ENCODE results near the gene DUS1L.

Gene DUS1L

GRCh38 chr17:82059272-82060000 lies 6.2 kb downstream of the DUS1L start:
- Histone ChIP-seq H3K9me3 (ENCODE audit: control insufficient read depth, low read length) (no peaks in the 10 kb centered on the region), H3K36me3 (ENCODE audit: control insufficient read depth, insufficient read depth, low read length) (peaks cover 80% of the 10 kb centered on the region), H3K4me1 (ENCODE audit: control insufficient read depth, insufficient read depth, low read length, poor library complexity, severe bottlenecking) (peaks cover 4% of the 10 kb centered on the region), H3K27ac (ENCODE audit: insufficient read depth, low read length, poor library complexity, severe bottlenecking) (no peak overlapping the region), H3K27me3 (replicated peaks; ENCODE audit: control insufficient read depth, insufficient read depth, low read length, poor library complexity, severe bottlenecking) (no peaks in the 10 kb centered on the region), H3K4me3 (ENCODE audit: insufficient read depth, low read depth, low read length, poor library complexity, severe bottlenecking) (no peak overlapping the region)
- DNase-seq, result no peak

- H3K4me3 ChIP-seq (ENCODE audit: insufficient read depth, low read depth, low read length, poor library complexity, severe bottlenecking), result no peak overlapping the region
- H3K27ac ChIP-seq (ENCODE audit: insufficient read depth, low read length, poor library complexity, severe bottlenecking), result no peak overlapping the region
- no peak for DNase-seq
- no peaks in the 10 kb centered on the region for H3K9me3 ChIP-seq (ENCODE audit: control insufficient read depth, low read length)
- H3K27me3 ChIP-seq (replicated peaks; ENCODE audit: control insufficient read depth, insufficient read depth, low read length, poor library complexity, severe bottlenecking), result no peaks in the 10 kb centered on the region
- H3K36me3 ChIP-seq (ENCODE audit: control insufficient read depth, insufficient read depth, low read length), result peaks cover 86% of the 10 kb centered on the region
- no peaks in the 10 kb centered on the region for H3K4me1 ChIP-seq (ENCODE audit: control insufficient read depth, insufficient read depth, low read length, poor library complexity, severe bottlenecking)
Observed at GRCh38 chr17:82058855-82059249, 6.8 kb downstream of the DUS1L start.

- peaks cover 89% of the 10 kb centered on the region for H3K36me3 ChIP-seq (ENCODE audit: control insufficient read depth, insufficient read depth, low read length)
- no peak for DNase-seq
- no peak overlapping the region for H3K27ac ChIP-seq (ENCODE audit: insufficient read depth, low read length, poor library complexity, severe bottlenecking)
Observed at GRCh38 chr17:82058230-82058854, 7.3 kb downstream of the DUS1L start.

GRCh38 chr17:82056729-82057621 lies 8.6 kb downstream of the DUS1L start:
- Histone ChIP-seq H3K4me3 (ENCODE audit: insufficient read depth, low read depth, low read length, poor library complexity, severe bottlenecking) (no peak overlapping the region), H3K27me3 (replicated peaks; ENCODE audit: control insufficient read depth, insufficient read depth, low read length, poor library complexity, severe bottlenecking) (no peaks in the 10 kb centered on the region), H3K36me3 (ENCODE audit: control insufficient read depth, insufficient read depth, low read length) (peaks cover 77% of the 10 kb centered on the region), H3K27ac (ENCODE audit: insufficient read depth, low read length, poor library complexity, severe bottlenecking) (no peak overlapping the region), H3K9me3 (ENCODE audit: control insufficient read depth, low read length) (no peaks in the 10 kb centered on the region), H3K4me1 (ENCODE audit: control insufficient read depth, insufficient read depth, low read length, poor library complexity, severe bottlenecking) (peaks cover 16% of the 10 kb centered on the region)
- no peak for DNase-seq

More at GRCh38 chr17:82058230-82058854, 7.3 kb downstream of the DUS1L start:
- peaks cover 4% of the 10 kb centered on the region for H3K4me1 ChIP-seq (ENCODE audit: control insufficient read depth, insufficient read depth, low read length, poor library complexity, severe bottlenecking)
- H3K4me3 ChIP-seq (ENCODE audit: insufficient read depth, low read depth, low read length, poor library complexity, severe bottlenecking), result no peak overlapping the region
- H3K9me3 ChIP-seq (ENCODE audit: control insufficient read depth, low read length), result no peaks in the 10 kb centered on the region
- no peaks in the 10 kb centered on the region for H3K27me3 ChIP-seq (replicated peaks; ENCODE audit: control insufficient read depth, insufficient read depth, low read length, poor library complexity, severe bottlenecking)

- Histone ChIP-seq H3K27me3 (replicated peaks; ENCODE audit: control insufficient read depth, insufficient read depth, low read length, poor library complexity, severe bottlenecking) (no peaks in the 10 kb centered on the region), H3K36me3 (ENCODE audit: control insufficient read depth, insufficient read depth, low read length) (peaks cover 72% of the 10 kb centered on the region), H3K4me3 (ENCODE audit: insufficient read depth, low read depth, low read length, poor library complexity, severe bottlenecking) (no peak overlapping the region), H3K4me1 (ENCODE audit: control insufficient read depth, insufficient read depth, low read length, poor library complexity, severe bottlenecking) (peaks cover 16% of the 10 kb centered on the region), H3K27ac (ENCODE audit: insufficient read depth, low read length, poor library complexity, severe bottlenecking) (no peak overlapping the region), H3K9me3 (ENCODE audit: control insufficient read depth, low read length) (no peaks in the 10 kb centered on the region)
- no peak for DNase-seq
Observed at GRCh38 chr17:82055965-82056728, 9.5 kb downstream of the DUS1L start.

GRCh38 chr17:82055023-82055964 lies 10.3 kb downstream of the DUS1L start:
- no peak overlapping the region for H3K27ac ChIP-seq (ENCODE audit: insufficient read depth, low read length, poor library complexity, severe bottlenecking)
- peaks cover 23% of the 10 kb centered on the region for H3K4me1 ChIP-seq (ENCODE audit: control insufficient read depth, insufficient read depth, low read length, poor library complexity, severe bottlenecking)
- H3K4me3 ChIP-seq (ENCODE audit: insufficient read depth, low read depth, low read length, poor library complexity, severe bottlenecking), result no peak overlapping the region
- no peaks in the 10 kb centered on the region for H3K9me3 ChIP-seq (ENCODE audit: control insufficient read depth, low read length)
- H3K36me3 ChIP-seq (ENCODE audit: control insufficient read depth, insufficient read depth, low read length), result peaks cover 63% of the 10 kb centered on the region
- H3K27me3 ChIP-seq (replicated peaks; ENCODE audit: control insufficient read depth, insufficient read depth, low read length, poor library complexity, severe bottlenecking), result no peaks in the 10 kb centered on the region
- no peak for DNase-seq

- Histone ChIP-seq H3K36me3 (ENCODE audit: control insufficient read depth, insufficient read depth, low read length) (peaks cover 55% of the 10 kb centered on the region), H3K4me3 (ENCODE audit: insufficient read depth, low read depth, low read length, poor library complexity, severe bottlenecking) (no peak overlapping the region), H3K4me1 (ENCODE audit: control insufficient read depth, insufficient read depth, low read length, poor library complexity, severe bottlenecking) (peaks cover 25% of the 10 kb centered on the region), H3K27me3 (replicated peaks; ENCODE audit: control insufficient read depth, insufficient read depth, low read length, poor library complexity, severe bottlenecking) (no peaks in the 10 kb centered on the region), H3K27ac (ENCODE audit: insufficient read depth, low read length, poor library complexity, severe bottlenecking) (no peak overlapping the region), H3K9me3 (ENCODE audit: control insufficient read depth, low read length) (no peaks in the 10 kb centered on the region)
- no peak for DNase-seq
Observed at GRCh38 chr17:82054351-82055022, 11.1 kb downstream of the DUS1L start.

- Histone ChIP-seq H3K4me3 (ENCODE audit: insufficient read depth, low read depth, low read length, poor library complexity, severe bottlenecking) (no peak overlapping the region), H3K27ac (ENCODE audit: insufficient read depth, low read length, poor library complexity, severe bottlenecking) (no peak overlapping the region), H3K36me3 (ENCODE audit: control insufficient read depth, insufficient read depth, low read length) (peaks cover 47% of the 10 kb centered on the region), H3K9me3 (ENCODE audit: control insufficient read depth, low read length) (no peaks in the 10 kb centered on the region), H3K27me3 (replicated peaks; ENCODE audit: control insufficient read depth, insufficient read depth, low read length, poor library complexity, severe bottlenecking) (no peaks in the 10 kb centered on the region), H3K4me1 (ENCODE audit: control insufficient read depth, insufficient read depth, low read length, poor library complexity, severe bottlenecking) (peaks cover 25% of the 10 kb centered on the region)
- DNase-seq, result no peak
Observed at GRCh38 chr17:82053556-82054263, 11.9 kb downstream of the DUS1L start.

All from effector memory CD4-positive, alpha-beta T cell (primary cell).